NCI-H345 (cell line): ENCODE measurements around the gene BANF1.
"Not testable (repeated sequence)": the region's sequence is repeated elsewhere in the genome, so short reads cannot be mapped to it uniquely, and the experiment has no call there.

Experiments used
- DNase-seq: peaks from one replicate; lab custom pipeline; 2025; lab: John Stamatoyannopoulos, UW

BANF1 gene

DNA sequence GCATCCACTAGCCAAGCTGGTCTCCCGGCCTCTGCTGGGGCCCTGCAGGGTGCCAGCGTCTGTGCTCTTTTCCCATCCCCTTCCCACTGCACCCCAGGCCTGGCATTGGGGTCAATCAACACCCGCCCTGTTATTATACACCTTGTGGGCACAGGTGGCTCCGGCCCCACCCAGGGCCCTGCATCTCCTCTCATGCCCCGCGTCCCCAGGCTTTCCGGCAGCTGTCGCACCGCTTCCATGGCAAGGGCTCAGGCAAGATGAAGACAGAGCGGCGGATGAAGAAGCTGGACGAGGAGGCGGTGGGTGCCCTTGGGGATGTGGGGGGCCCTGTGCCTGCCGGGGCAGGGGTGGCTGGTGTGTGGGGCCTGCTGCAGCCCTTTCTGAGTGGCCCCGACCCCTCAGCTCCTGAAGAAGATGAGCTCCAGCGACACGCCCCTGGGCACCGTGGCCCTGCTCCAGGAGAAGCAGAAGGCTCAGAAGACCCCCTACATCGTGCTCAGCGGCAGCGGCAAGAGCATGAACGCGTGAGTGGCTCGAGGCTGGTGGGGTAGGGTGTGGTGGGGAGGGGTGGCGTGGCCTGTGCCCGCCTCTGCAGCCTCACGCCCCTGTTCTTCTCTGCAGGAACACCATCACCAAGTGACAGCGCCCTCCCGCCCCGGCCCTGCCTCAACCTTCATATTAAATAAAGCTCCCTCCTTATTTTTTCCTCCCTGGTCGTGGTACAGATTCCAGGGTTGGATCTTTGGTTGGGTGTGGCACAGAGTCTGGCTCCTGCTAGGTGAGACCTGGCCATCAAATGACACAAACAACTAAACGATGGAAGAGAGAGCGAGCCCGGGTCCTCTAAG lies 23.7 kb upstream of the BANF1 start:
- DNase-seq: no peak

DNA sequence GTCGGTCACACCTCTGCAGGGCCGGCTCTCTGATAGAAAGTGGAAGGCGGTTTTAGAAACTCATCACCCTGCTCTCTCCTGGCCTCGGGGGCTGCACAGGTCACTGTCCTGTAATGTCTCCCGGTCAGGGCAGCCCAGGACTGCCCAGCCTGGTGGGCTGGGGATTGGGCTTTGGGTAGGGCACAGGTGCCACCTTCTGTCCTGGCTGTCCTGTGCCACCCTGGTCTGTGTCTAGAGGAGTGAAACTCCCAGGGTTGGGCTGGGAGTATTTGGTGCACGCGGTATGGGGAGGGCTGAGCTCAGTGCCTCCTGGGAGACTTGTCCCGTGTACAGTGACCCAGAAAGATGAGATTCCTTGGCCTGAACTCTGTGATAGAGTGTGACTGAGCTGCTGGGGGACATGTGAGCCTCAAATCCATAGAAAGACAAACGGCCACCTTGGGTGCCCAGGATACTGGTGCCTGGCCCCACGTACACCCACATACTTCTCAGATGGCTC lies 23.0 kb upstream of the BANF1 start:
- DNase-seq: no peak

DNA sequence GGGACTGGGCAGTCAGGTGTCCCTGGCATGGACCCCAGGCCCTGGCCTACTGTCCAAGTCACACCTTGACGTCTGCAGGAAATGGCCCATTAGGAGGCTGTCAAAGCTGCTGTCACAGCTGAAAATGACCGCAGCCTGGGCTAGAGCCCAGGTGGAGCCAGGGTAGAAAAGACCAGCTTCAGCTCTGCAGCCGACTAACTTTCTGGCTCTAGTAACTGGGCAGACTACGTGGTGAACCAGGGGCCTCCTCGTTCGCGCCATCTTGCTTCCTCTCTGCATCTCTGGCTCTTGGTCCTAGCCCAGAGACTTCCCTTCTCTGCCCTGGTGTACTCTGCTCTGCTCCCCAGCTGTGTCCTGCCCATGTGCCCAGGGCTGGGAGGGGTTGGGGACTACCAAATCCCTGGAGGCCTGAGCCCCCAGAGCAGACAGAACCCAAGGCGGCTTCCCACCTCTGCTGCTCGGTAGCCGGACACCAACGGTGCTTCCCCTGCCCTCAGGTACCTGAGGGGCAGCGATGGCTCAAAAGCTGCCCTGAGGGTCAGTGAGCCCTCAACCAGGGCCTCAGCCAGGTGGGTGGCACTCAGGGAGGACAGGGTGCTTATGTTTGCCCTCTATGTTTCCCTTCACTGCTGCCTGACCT lies 21.1 kb upstream of the BANF1 start:
- DNase-seq: no peak

DNA sequence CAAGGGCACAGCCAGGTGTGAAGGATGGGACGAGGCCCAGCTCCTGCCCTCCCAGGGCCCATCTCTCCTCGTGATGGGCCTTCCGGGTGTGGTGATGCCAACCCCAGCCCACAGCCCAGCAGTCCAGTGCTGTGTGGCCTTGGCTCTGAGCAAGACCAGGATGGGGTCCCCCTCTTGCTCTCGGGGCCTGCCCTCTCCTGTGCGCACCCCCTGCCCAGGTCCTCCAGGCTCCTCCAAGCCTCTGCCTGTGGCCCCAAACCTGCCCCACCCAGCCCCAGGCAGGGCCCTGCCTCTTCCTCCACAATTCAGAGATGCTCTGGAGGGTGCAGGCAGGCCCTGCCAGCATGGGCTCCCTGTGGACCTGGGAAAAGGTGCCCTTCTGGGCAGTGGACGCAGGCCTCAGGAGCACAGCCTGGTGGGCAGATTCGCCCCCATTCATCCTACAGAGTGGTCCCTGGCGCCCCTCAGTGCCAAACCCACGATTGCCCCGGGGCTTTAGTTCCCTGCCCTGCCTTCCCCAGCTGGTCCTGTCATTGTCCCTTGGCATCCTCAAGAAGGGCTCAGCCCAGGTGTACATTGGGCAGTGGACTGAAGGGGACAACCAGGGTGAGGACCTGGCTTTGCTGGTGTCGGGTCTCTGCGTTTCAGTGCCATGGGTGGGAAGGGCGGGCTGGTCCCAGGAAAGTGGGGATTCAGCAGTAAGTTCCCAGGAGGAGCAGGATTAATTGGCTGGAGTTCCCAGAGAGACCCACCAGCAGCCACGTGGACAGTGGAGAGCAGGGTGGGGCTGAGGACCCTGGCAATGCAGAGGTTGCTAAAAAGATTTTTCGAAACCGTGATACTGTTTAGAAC lies 20.1 kb upstream of the BANF1 start:
- DNase-seq: no peak

DNA sequence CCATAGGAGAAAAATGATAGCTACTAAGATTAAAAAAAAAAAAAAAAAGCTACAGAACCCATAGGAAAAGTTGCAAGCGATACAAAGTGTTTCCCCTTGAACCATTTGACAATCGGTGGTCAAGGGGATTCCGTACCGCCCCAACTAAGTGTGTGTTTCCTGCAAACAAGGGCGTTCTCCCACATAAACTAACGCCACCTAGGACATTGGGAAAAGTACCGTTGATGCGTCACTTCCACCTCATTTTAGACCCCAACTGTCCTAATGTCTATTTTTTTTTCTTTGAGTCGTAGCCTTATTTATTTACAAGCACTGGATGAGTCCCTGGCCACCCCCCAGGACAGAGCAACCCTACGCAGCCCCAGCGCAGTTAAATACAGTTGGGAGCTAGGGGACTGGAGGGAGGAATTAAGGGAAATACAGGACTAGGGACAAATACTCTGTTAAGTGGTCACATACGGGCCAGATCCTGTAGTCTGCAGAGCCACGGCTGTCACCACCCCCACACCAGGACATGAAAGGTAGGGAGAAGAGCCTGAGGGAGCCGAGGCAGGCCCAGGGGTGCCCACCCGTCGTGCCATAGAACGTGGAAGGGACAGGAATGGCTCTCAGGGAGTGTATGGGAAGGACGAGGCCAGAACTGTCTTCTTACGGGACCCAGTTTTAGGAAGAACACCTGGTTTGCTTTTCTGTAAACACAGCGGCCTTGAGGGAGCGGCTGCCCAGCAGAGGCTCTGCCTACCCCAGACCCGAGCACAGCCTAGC lies 19.3 kb upstream of the BANF1 start:
- no peak for DNase-seq

DNA sequence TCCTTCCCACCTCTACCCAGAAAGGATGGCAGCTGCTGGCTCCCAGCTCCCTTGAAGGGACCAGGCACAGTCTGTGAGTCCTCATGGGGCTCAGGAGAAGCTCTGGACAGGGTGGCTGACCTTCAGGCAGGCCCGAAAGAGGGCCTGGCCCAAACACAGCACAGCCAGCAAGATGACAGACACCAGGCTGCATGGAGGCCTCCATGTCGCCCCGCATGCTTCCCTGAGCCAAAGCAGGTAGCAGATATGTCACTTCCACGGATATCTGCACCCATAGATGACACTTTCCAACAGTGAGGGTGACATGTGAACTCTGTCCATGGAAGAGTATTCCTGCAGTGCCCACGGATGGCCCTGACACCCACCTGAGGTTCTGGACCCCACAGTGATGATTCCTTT lies 18.7 kb upstream of the BANF1 start:
- DNase-seq: no peak

DNA sequence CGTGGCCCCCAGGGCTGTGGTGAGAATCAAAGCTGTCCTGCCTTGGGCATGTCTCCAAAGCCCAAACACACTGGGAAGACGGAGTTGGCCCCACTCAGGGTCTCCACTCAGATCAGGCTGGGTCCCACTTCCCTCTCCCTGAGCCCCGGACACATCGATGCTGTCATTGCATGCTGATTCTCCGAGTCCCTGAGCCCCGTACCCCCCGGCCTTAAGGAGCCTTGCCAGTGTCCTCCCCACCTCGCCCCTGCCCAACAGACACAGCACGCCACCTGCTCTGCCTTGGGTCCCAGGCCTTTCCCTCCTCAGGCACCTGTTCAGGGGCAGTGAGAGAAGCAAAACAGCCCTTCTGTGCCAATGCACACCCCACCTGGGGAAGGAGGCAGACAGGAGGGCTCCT lies 15.0 kb upstream of the BANF1 start:
- no peak for DNase-seq

DNA sequence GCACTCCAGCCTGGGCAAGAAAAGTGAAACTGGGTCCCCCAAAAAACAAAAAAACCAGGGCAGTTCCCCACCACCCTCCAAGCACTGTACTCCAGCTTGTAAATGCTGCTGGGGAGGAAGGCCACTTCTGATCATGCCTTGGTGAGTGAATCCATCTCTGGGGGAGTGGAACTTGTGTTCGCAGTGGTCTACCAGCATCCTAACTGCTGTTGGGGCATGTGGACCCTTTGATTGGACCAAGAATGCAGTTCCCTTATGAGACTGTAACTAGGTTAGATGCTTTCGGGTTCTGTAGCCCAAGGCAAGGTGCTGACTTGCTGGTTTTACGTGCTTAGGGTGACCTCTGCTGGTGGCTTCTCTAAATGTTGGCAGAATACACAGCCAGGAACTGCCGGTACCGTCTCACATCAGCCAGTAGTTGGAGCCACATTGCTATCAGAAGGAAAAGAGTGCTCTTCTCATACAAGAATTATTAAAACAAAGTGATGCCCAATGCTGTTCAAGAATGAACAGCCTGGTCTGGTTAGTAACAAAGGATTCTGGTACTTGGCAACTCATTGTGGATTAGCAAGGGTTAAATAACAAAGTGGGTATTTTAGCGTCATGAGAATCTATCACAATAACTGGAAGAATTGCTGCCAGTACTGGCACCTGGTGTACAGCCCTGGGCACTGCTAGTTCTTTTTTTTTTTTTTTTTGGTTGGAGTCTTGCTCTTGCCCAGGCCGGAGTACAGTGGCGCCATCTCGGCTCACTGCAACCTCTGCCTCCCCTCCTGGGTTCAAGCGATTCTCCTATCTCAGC lies 13.3 kb upstream of the BANF1 start:
- DNase-seq: peak; percentile 90

DNA sequence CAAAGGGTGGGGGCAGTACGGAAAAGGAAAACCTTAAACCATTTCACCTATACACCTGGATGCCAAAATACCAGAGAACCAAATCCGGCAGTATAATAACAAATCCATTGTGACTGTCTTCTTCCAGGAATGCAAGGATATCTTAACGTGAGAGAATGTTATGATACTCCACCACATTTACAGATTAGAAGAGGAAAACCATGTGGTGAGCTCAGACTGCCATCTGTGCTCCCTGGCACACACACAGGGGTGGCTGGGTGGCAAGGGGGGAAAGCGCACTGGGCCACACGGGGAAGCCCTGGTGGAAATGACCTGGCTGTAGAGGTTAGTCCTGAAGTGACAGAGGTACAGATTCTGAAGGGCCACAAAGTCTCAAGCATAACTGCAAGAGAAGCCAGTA lies 10.2 kb upstream of the BANF1 start:
- DNase-seq: no peak

DNA sequence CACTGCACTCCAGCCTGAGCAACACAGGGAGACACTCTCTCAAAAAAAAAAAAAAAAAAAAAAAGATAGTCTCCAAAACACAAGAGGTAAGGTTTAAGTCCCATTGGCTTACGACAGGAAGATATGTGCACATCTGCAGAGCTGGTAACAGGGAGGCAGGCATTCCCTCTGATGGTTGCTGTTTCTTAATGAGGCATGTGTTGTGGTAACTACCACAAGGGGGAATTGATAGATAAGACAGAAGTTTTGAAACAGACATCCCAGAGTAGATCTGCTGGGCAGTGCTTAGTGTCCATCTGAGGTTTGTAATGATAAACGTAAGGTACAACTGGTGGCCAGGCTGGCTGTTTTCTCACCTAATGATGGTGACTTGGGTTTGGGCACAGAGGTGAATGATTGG lies 5.0 kb upstream of the BANF1 start:
- DNase-seq: no peak

DNA sequence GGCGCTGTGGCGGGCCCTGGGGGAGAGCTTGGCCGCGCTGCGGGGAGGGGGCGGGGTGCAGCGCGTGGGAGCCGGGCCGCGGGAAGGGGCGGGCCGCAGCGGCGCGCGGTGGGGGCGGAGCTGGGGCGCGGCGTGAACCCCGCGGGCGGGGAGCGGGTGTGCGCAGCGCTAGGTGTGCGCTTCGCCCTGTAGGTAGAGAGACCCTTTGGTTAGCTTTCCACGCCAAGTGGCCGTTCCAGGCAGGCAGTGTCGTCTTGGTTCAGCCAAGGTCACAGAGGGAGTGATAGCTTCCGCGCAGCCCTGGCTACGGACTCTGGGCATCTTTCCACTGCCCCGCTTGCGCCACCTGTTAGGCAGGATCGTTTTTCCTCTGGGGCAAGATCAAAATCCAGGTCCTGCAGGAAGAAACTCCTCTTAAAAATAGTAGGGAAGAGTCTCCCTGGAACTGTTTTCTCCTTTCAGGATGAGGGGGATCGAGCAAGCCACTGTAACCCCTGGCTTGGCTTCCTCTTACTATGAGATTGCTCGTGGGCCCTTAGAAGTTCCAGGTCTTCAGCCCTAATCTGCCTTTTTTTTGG lies 434 bp downstream of the BANF1 start:
- no peak for DNase-seq

DNA sequence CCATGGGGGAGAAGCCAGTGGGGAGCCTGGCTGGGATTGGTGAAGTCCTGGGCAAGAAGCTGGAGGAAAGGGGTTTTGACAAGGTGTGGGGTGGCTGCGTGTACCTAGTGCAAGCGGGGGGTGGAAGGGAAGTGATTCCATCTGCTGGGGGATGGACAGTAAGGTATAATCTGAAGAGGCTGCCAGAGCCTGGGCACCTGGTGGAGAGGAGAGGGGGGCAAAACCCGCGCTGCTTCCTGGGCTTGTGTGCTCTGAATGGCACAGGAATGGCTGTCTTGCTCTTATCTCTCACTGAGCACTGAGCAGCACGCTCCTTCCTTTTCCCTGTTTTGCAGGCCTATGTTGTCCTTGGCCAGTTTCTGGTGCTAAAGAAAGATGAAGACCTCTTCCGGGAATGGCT lies 988 bp downstream of the BANF1 start:
- no peak for DNase-seq

DNA sequence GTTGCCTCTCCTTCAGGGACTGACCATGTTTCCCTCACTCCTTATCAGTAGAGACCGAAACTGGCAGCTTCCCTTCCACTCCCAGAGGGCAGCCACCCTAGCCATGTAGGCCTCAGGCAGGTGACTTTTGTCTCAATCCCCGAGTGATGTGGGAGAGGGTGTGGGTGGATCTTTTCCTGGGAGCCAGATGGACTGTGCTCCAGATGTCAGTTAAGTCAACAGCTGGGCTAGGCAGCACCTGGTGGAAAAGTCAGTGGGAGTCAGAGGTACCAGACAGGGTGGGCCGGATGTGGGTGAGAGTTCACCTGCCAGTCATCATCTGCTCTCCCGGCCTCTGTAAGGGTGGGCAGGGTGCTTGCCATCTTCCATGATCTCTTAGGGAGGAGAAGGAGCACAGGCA lies 1.9 kb downstream of the BANF1 start:
- DNase-seq: no peak

DNA sequence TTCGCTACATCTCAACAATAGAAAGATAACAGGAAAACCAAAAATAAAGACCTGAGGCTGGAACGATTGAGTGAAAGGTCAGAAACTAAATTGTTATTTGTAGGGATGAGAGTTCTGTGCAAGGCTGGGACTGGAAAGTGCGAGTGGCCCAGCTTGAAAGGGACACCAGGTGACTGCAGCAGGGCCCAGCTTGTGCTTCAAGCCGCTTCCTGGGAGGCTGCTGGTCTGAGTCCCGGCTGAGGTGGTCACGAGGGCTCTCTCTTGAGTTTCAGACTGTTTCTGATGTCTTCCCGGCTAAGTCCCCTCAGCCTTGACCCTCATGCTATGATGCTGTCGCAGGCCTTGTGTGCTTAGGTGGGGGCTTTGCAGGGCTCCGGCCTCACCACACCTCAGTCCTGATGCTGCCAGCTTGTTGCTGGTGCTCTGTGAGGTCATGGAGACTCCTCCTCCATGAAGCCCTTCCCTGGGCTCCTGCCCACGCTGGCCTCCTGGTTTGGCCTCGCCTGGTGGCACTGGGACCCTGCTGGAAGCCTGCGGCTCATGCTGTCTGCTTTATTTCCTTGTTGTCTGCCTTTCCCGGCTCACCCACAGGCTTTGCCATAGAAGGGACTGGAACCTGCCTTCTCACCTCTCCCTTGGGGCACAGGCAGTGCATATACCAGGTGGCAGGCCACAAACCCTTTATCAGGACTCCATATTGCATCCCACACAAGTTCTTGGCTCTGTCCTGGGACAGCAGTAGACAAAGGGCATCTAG lies 4.0 kb downstream of the BANF1 start:
- DNase-seq: no peak

DNA sequence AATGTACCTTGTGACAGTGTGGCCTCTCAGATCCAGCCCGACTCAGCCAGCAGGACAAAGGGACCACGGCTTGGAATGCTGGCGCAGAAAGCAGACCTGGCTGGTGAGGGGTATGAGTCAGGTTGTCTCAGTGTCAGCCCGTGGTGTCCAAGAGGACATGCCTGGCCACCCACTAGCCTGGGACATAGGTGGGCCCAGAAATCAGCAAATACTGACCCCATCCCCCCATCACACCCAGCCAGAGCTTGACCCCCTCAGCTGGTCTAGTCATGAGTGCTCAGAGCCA lies 4.5 kb downstream of the BANF1 start:
- no peak for DNase-seq

DNA sequence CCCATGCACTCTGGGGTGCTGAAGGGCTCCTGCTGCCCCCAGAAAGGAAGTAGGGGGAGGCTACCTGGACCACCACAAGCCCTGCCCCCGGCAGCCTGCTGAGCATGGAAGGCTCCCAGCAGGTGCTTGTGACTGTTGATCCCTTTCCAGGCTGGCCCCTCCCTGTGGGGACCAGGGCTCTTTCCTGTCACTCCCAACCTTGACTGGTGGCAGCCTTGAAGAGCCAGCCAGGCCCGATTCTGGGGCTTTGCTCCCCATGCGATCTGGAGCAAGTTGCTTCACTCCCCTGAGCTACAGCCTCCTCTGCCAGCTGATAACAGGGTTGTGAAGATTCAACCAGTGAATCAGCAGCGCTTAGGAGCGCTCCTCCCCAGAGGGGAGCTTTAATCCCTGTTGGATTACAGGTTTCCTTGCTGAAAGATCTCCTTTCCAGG lies 4.9 kb downstream of the BANF1 start:
- no peak for DNase-seq

DNA sequence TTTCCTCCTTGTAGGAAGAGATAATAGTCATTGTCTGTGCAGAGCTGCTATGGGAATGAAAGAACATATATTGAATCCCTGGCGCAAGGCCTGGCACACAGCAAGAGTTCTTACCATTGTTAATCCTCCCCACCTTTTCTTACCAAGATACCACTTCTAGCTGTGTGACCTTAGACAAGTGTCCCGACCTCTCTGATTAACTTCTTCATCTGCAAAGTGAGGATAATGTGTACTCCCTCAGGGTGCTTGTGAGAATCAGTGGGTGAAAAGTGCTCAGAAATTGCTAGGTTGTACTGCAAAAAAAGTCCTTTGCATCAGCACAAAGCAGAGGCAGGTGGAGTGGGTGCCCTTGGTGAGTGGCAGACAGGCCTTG lies 5.8 kb downstream of the BANF1 start:
- no peak for DNase-seq

DNA sequence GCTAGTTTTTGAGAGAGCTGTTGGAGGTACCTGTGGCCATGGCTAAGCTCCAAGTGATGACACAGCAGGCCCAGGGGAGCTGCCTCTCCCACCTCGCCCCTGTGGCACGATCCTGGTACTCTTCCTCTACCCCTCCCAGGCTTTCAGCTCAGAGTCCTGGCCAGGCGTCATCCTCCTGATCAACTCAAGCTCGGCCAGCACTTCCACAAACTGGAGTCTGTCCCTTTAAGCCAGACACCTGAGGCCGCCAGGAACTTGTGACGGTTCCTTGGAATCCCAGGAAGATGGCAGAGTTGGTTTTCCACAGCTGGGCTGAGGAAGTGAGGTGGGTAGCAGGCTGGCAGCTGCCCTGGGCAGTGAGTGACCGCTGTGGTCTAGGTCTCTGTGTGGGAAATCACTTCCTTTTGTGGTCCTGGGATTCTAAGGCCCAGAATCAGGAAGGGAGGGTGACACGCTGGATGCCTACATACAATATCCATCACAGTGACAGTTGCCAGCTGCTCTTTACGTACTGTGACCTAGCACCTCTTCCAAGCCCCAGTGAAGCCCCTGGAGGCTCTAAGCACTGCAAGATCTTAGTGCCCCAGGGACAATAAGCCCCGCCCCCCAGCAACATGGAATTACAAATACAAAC lies 6.3 kb downstream of the BANF1 start:
- DNase-seq: peak; percentile 23

DNA sequence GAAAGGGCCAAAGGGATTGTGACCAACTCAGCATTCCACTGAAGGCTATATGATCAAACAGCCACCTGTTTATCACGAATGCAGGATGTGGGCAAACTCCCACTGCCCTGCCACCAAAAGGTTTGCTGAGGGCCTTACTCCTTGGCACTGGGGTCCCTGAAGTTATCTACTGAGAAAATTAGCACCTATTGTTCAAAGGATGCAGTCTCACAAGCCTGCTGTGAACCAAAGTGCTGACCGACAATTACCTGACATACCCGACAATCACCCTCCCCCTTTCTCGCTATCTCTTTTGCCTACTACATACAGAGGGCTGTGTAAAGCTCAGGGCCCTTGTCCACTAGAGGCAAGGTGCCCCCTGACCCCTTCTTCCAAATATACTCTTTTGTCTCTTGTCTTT lies 7.7 kb downstream of the BANF1 start:
- DNase-seq: not testable (repeated sequence)
